ENCODE data around the gene LRP1B.

The LRP1B gene

GRCh38 chr2:141942006-141942789, 188.6 kb downstream of the LRP1B start:
- no peaks in the 10 kb centered on the region for H3K9me3 ChIP-seq
- no peaks in the 10 kb centered on the region for H3K36me3 ChIP-seq
- peak; percentile 36 for TF ChIP-seq CTCF (IDR thresholded peaks at IDR 0.05; ENCODE audit: low read depth, low read length)
- no peak overlapping the region for H3K4me3 ChIP-seq (ENCODE audit: low read depth, low read length)
- no peaks in the 10 kb centered on the region for H3K27me3 ChIP-seq
- no peaks in the 10 kb centered on the region for H3K4me1 ChIP-seq
- no peak for DNase-seq

GRCh38 chr2:141941210-141941714, 189.6 kb downstream of the LRP1B start:
- H3K9me3 ChIP-seq = no peaks in the 10 kb centered on the region
- no peaks in the 10 kb centered on the region for H3K36me3 ChIP-seq
- DNase-seq = no peak
- H3K4me3 ChIP-seq (ENCODE audit: low read depth, low read length) = no peak overlapping the region
- no peak for TF ChIP-seq CTCF (IDR thresholded peaks at IDR 0.05; ENCODE audit: low read depth, low read length)
- H3K4me1 ChIP-seq = no peaks in the 10 kb centered on the region
- no peaks in the 10 kb centered on the region for H3K27me3 ChIP-seq

GRCh38 chr2:141940709-141941108, 190.1 kb downstream of the LRP1B start:
- no peak for DNase-seq
- Histone ChIP-seq H3K4me3 (ENCODE audit: low read depth, low read length) (no peak overlapping the region), H3K36me3 (no peaks in the 10 kb centered on the region), H3K4me1 (no peaks in the 10 kb centered on the region), H3K9me3 (no peaks in the 10 kb centered on the region), H3K27me3 (no peaks in the 10 kb centered on the region)
- TF ChIP-seq CTCF (IDR thresholded peaks at IDR 0.05; ENCODE audit: low read depth, low read length) = no peak

- H3K9me3 ChIP-seq = no peaks in the 10 kb centered on the region
- no peak for DNase-seq
- no peak for TF ChIP-seq CTCF (IDR thresholded peaks at IDR 0.05; ENCODE audit: low read depth, low read length)
- H3K4me1 ChIP-seq = no peaks in the 10 kb centered on the region
- no peaks in the 10 kb centered on the region for H3K27me3 ChIP-seq
- no peak overlapping the region for H3K4me3 ChIP-seq (ENCODE audit: low read depth, low read length)
- H3K36me3 ChIP-seq = no peaks in the 10 kb centered on the region
Measured at GRCh38 chr2:141933226-141933625, 197.6 kb downstream of the LRP1B start.

- DNase-seq = no peak
- Histone ChIP-seq H3K4me3 (ENCODE audit: low read depth, low read length) (no peak overlapping the region), H3K27me3 (no peaks in the 10 kb centered on the region), H3K4me1 (no peaks in the 10 kb centered on the region), H3K9me3 (no peaks in the 10 kb centered on the region), H3K36me3 (no peaks in the 10 kb centered on the region)
- TF ChIP-seq CTCF (IDR thresholded peaks at IDR 0.05; ENCODE audit: low read depth, low read length) = no peak
Measured at GRCh38 chr2:141932261-141932660, 198.6 kb downstream of the LRP1B start.

- no peaks in the 10 kb centered on the region for H3K4me1 ChIP-seq
- H3K9me3 ChIP-seq = no peaks in the 10 kb centered on the region
- no peak for DNase-seq
- H3K27me3 ChIP-seq = no peaks in the 10 kb centered on the region
- TF ChIP-seq CTCF (IDR thresholded peaks at IDR 0.05; ENCODE audit: low read depth, low read length) = no peak
- H3K4me3 ChIP-seq (ENCODE audit: low read depth, low read length) = no peak overlapping the region
- H3K36me3 ChIP-seq = no peaks in the 10 kb centered on the region
Measured at GRCh38 chr2:141931797-141932196, 199.0 kb downstream of the LRP1B start.
